ENCODE measurements around the gene MC2R. TPM values are rescaled to one million over a fixed set of nuclear protein-coding genes. Genes with fewer than 3 reads are reported as not detected.

MC2R gene
- total RNA-seq, 1 experiment from 2014 or later = 0.05 TPM

DNA sequence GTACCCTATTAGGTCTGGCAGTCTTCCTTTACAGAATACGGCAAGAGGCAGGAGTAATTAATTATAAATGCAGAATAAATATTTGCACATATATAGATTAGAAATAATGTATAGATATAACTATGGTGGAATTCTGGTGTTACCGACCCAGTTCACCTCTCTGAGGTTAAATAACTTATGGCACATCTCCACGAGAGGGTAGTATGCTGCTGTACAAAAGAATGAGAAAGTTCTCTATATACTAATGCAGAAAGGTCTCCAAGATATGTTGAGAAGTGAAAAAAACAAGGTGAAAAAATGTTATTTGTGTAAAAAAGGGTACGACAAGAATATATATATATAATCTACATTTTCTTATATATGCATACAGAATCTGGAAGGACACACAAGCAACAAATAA, 40.8 kb downstream of the MC2R start:
- peaks cover 6% of the 10 kb centered on the region for H3K27me3 ChIP-seq (ENCODE audit: control insufficient read depth, insufficient read depth, low read length)
- intact Hi-C loops (cut with micrococcal nuclease; ENCODE audit: unreplicated experiment) = no loop called here
- H3K27ac ChIP-seq (ENCODE audit: low read length) = no peak overlapping the region
- CTCF ChIA-PET = no interaction called here
- H3K4me1 ChIP-seq (ENCODE audit: control insufficient read depth, insufficient read depth, low read length) = no peaks in the 10 kb centered on the region
- BruUV-seq (replicated peaks) = no TSS peak
- no peaks in the 10 kb centered on the region for H3K9me3 ChIP-seq (ENCODE audit: control insufficient read depth, insufficient read depth, low read depth, low read length)
- in situ Hi-C loops (cut with HindIII; ENCODE audit: low pct_unique_long_range_greater_than_20kb, low sequenced_read_pairs) = no loop called here
- no peak for TF ChIP-seq SIN3A (IDR thresholded peaks at IDR 0.05; ENCODE audit: borderline replicate concordance, insufficient read depth, low read depth, low read length)
- TF ChIP-seq, protein P1, sequence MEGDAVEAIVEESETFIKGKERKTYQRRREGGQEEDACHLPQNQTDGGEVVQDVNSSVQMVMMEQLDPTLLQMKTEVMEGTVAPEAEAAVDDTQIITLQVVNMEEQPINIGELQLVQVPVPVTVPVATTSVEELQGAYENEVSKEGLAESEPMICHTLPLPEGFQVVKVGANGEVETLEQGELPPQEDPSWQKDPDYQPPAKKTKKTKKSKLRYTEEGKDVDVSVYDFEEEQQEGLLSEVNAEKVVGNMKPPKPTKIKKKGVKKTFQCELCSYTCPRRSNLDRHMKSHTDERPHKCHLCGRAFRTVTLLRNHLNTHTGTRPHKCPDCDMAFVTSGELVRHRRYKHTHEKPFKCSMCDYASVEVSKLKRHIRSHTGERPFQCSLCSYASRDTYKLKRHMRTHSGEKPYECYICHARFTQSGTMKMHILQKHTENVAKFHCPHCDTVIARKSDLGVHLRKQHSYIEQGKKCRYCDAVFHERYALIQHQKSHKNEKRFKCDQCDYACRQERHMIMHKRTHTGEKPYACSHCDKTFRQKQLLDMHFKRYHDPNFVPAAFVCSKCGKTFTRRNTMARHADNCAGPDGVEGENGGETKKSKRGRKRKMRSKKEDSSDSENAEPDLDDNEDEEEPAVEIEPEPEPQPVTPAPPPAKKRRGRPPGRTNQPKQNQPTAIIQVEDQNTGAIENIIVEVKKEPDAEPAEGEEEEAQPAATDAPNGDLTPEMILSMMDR (IDR thresholded peaks at IDR 0.05) = no peak
- TF ChIP-seq POLR2AphosphoS5 (IDR thresholded peaks at IDR 0.05; ENCODE audit: low read depth, low read length) = no peak
- no peak for TF ChIP-seq TCF7L2 (IDR thresholded peaks at IDR 0.05; ENCODE audit: low read depth, low read length)
- no peak for TF ChIP-seq REST (IDR thresholded peaks at IDR 0.05; ENCODE audit: insufficient read depth in 1 of 2, low read depth in 2 of 2, low read length in 1 of 2)
- DNase-seq (ENCODE audit: low read depth, low spot score) (no peak), ATAC-seq (no peak)
- no peaks in the 10 kb centered on the region for H3K36me3 ChIP-seq (ENCODE audit: control insufficient read depth, insufficient read depth, low read length)
- H3K4me3 ChIP-seq (ENCODE audit: low read depth in 2 of 2, low read length in 2 of 2) = no peak overlapping the region
- POLR2A ChIA-PET = no interaction called here

GRCh38 chr18:13872932-13873331, 42.4 kb downstream of the MC2R start:
- in situ Hi-C loops (cut with HindIII; ENCODE audit: low pct_unique_long_range_greater_than_20kb, low sequenced_read_pairs) (no loop called here), intact Hi-C loops (cut with micrococcal nuclease; ENCODE audit: unreplicated experiment) (no loop called here)
- no peaks in the 10 kb centered on the region for H3K9me3 ChIP-seq (ENCODE audit: control insufficient read depth, insufficient read depth, low read depth, low read length)
- no peak for DNase-seq (ENCODE audit: low read depth, low spot score)
- no peak for ATAC-seq
- no TSS peak for BruUV-seq (replicated peaks)
- H3K4me3 ChIP-seq (ENCODE audit: low read depth in 2 of 2, low read length in 2 of 2) = no peak overlapping the region
- H3K4me1 ChIP-seq (ENCODE audit: control insufficient read depth, insufficient read depth, low read length) = no peaks in the 10 kb centered on the region
- TF ChIP-seq TCF7L2 (IDR thresholded peaks at IDR 0.05; ENCODE audit: low read depth, low read length) = no peak
- no peak for TF ChIP-seq SIN3A (IDR thresholded peaks at IDR 0.05; ENCODE audit: borderline replicate concordance, insufficient read depth, low read depth, low read length)
- no peak for TF ChIP-seq REST (IDR thresholded peaks at IDR 0.05; ENCODE audit: insufficient read depth in 1 of 2, low read depth in 2 of 2, low read length in 1 of 2)
- TF ChIP-seq, protein P1 (IDR thresholded peaks at IDR 0.05) = no peak
- no peak for TF ChIP-seq POLR2AphosphoS5 (IDR thresholded peaks at IDR 0.05; ENCODE audit: low read depth, low read length)
- ChIA-PET POLR2A (no interaction called here), CTCF (no interaction called here)
- H3K27ac ChIP-seq (ENCODE audit: low read length) = no peak overlapping the region
- H3K36me3 ChIP-seq (ENCODE audit: control insufficient read depth, insufficient read depth, low read length) = no peaks in the 10 kb centered on the region
- H3K27me3 ChIP-seq (ENCODE audit: control insufficient read depth, insufficient read depth, low read length) = peaks cover 13% of the 10 kb centered on the region

All from Panc1 (cell line).